Medulla oblongata (tissue), 1 donor: ENCODE measurements around the gene POMGNT1.

Experiments
- DNase-seq: peaks from one replicate; pipeline ENCODE4 v3.0.0-alpha.2; 2015; ENCODE audit errors: extremely low spot score

Gene POMGNT1

DNA sequence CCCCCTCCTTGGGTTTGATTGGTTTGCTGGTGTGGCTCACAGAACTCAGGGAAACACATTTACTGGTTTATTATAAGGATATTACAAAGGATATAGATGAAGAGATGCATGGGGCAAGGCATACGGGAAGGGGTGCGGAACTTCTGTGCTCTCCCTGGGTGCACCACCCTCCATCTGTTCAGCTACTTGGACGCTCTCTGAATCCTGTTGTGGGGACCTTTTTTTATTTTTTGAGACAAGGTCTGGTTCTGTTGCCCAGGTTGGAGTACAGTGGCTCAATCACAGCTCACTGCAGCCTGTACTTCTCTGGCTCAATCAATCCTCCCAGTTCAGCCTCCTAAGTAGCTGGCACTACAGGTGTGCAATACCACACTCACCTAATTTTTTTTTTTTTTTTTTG lies 12.3 kb upstream of the POMGNT1 start:
- no peak for DNase-seq

DNA sequence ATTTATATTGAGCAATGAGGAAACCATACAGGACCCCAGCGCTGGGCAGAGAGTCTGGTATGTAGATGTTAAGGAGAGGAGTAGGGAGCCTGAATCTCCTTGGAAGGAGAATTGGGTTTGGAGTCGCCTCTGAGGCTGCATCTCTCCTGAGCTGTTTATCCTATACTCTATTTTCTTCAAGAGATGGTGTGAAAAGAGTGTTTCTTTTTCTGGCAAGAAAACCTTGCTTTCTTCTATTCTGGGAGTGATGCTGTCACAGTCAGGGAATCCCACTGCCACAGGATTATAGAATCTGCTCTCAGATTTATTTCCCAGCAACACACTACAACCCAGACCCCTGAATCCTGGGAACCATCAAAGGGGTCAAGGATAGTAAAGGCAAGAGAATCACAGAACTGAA lies 8.2 kb upstream of the POMGNT1 start:
- no peak for DNase-seq

DNA sequence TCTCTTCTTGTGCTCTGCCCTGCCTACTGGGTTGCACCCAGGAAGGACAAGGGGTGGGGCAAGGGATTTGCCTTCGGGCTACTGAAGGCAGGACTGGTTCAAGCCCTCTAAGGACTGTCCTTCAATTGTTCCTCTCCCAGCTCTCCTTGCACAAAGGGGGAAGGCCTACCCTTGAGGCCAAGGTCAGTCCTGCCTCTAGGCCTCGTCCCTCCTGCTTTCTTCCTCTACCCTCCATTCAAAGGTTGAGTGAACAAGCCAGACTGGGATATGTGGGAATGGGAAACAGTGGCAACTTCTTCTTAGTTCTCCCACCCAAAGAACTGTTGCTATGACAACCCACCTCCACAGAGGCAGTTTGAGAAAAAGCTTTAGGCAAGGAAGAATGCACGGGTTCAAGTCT lies 7.6 kb upstream of the POMGNT1 start:
- DNase-seq, result no peak

DNA sequence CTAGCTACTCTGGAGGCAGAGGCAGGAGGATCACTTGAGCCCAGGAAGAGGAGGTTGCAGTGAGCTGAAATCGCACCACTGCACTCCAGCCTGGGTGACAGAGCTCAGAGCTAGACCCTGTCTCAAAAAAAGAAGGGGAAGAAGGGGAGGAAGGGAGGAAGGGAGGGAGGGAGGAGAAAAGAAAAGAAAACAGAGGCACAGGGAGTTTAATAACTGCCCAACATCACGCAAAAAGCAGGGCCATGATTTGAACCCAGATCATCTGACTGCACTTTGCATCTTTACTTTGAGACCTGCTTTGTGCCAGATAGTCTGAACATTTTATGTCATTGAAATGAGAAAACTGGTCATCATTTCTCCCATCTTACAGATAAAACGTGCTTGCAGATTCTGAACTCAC lies 6.9 kb upstream of the POMGNT1 start:
- no peak for DNase-seq

DNA sequence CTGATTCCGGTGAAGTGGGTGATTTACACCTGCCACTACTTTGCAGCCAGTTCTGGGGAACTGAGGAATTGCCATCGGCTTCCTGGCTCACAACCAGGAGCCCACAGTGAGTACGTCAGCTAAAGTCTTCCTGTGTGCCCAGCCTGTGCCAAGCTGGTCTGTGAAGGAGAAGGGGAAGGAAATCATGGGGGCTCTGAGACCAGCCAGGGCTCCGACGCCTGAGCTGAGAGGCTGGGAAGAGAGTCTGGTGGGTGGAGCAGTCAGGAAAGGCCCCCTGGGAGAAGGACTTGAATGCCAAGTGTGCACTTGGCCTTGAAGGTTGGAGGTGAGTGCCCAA lies 6.1 kb upstream of the POMGNT1 start:
- peak; percentile 75 for DNase-seq

DNA sequence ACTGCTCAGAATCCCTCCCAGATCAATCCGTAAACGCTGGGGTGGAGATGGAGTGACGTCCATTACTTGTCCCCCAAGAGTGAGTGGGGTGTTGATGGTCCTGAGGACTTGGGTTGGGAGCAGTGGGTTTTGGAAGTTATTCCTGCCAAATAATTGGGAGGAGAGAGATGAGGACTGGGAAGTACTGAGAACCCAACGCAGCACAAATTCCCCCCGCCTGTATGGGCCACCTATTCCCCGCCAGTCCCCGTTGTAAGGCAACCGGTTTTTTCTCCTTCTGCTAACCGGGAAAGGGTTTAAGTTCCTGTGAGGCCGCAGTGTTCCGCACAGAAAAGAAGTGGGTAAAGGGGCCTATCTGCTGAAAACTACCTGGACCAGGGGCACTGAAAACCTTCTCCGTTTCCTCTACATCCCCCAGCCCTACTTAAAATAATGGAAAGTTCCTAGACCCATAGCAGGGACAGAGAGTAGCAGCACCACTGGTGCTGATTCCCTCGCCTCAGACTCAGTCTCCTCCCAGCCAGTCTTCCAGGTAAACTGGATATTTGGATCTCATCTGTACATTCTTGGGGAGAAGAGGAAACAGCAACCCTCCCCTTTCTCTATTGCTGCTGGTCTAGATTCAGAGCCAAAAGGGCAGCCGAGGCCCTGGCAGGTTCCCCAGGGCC lies 5.6 kb upstream of the POMGNT1 start:
- no peak for DNase-seq

DNA sequence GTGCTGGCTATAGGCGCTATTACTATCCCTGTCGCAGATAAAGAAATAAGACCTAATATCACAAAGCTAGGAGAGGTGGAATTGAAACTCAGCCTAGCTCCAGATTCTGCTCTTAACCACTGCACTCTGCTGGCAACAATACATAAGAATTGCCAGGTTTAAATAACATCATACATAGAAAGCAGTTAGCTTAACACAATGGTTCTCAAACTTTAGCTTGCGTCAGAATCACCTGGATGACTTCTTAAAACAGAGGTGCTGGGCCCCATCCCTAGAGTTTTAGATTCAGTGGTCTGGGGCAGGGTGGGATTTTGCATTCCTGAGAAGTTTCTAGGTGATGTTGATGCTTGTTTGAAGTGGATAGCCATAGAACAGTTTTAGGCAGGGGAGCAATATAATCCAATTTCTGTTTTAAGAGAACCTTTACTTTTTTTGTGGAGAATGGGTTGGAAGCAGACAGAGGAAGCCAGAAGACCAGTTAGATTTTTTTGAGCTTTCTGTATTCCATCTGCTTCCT lies 1.1 kb upstream of the POMGNT1 start:
- DNase-seq, result no peak

DNA sequence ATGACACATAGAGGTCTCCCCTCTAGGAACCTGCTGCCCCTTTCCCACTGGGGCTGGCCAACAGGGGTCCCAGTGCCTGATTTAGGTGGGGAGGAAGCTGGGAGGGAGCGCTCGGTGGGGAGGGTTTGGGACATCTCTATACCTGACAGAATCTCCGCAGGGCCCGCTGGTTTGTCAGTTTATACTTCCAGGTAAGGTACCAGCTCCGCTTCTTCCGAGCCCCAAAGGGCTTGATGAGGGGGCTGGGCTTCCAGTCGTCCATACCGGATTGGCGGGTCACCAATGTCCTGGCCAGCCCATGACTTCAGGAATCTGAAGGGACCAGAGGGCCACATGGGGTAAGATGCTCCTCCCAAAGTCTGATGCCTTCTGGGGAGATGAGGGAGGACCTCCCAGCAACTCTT lies 672 bp downstream of the POMGNT1 start:
- no peak for DNase-seq

DNA sequence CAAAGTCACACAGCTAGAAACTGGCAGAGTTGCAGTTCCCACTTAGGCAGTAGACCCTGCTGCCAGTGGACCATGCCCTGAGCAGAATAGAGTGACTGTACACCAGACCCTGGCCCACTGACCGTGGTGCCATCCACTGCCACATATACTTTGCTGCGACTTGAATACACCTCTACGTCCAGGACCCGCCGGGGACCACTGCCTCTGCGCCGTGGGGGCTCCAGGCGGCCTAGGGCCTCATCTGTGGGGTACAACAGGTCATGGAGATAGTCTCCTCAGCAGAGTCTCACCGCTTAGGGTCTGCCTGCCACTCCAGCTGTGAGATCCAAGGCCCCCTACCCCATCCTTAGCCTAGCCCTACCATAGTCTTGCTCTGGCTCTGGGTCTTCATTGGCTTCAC lies 1.6 kb downstream of the POMGNT1 start:
- DNase-seq, result no peak

DNA sequence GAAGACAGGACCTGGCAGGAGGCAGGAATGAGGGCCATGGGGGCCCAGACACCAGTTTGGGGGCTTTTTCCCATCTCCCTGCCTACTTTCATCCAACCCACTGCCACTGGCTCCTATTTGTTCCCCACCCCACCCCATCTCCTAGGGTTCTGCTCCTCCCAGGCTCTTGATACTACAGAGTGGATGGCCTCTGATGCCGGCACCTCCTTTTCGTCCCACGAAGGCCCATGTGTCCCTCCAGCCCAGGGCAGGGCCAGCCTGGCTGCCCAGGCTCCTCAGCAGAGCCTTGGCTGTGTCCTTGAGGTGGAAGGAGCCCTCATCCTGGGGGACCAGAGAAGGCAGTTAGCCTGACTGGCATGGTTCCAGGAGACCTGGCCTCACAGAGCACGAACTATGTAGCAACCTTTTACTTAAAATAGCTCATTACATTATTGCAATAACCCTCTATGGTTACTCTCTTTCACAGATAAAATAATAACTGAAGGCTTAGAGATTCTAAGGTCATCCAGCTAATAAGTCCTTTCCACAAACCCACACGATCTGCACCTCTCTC lies 3.5 kb downstream of the POMGNT1 start:
- DNase-seq, result no peak

DNA sequence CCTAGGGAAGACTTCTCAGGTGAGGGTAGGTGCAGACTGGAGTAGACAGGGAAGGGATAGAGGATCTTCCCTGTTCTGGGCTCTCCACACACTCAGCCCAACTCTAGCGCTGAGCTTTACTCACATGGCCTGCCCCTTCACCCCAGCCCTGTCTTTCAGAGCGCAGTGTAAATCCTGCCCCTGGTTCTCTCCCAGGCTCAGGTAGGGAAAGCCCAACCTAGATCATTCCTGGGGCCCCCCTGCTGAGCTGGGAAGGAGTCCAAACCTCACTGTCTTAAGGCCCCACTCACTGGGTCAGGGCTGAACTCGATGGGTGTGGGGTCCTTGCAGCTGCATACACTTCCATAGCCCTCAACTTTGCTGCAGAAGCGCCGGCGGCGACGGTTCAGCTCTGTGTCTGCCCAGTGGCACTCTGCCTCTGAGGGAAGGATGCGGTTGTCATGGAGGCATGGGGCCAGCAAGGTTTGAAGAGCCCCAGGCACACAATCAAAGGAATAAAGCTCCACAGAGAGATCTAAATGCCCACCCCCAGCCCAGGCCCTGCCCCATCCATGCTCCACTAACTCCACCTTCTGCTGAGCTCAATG lies 4.2 kb downstream of the POMGNT1 start:
- no peak for DNase-seq

DNA sequence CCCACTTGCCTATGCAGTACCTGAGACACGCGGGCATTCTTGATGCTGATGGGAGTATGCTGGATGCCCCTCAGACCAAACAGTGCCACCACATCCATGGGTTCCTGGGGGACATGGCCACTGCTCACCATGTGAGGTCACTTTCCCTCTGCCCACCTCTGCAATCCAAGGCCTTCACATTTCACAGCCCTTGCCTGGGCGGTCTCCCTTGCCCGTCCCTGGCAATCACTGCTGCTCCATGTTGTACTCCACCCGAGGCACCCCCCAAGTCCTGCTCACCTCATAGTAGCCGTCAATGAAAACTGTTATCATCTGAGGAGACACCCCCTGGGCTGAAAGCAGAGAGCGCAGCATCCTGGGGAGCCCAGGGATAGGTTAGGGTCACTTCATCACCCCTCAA lies 4.9 kb downstream of the POMGNT1 start:
- DNase-seq, result no peak

DNA sequence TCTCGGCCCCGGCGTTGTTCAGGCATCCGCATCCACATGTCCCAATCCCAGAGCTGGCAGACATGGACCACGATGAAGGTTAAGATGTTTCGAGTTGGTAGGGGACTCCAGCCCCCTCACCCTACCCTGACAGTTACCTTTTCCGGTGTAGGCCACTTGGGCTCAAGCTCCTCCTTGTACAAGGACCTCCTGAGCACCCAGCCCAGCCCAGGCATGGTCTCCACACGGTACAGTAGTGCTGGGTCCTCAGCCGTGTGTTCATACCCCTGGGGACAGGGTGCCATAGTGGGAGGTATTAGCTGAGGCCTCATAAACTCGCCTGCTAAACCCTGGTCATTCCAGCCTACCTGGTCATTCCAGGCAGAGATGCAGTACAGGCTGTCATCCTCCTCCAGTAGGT lies 6.1 kb downstream of the POMGNT1 start:
- no peak for DNase-seq

DNA sequence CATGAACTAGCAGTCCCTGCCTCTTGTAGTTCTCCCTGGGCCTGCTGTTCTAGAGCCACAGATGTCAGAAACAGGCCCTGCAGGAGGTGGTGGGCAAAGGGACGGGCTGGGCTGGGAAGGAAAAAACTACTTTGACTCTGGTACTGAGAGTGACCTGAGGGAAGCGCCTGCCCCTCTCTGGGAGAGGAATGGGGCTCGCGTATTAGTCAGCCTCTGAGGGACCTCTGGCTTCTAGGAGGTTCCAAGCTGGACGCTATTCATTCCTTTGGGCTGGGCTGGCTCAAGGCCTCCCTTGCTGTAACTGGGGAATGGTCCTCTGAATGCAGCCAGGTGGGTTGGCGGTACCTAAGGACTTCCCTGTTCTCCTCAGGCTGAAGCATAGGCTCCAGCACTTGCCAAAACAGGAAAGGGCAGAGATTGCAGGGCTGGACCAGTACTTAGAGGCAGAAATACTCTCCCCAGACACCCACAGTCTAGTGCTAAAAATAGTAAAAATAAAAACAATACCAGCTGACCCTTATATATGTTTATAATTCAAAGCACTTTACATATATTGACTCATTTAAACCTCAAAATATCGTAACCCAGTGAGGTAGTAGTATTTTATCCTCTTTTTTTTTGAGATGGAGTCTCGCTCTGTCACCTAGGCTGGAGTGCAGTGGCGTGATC lies 7.1 kb downstream of the POMGNT1 start:
- no peak for DNase-seq

DNA sequence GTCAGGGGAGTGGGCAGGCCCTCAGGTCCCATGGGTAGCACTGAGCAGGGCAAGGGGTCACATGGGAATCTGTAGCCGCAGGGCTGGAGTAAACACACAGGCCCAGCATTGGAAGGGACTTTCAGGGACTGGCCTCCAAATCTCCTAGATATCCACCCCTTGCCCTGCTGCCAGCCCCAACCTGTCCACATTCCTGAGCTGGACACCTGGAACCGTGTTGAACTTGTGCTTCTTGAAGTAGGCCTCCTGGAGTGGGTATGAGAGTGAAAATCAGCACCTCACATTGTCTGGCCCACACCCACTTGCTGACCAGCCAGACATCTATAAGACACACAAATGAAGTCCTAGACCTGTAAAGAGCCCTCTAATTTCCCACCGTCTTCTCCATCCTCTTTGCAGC lies 7.7 kb downstream of the POMGNT1 start:
- DNase-seq, result no peak

DNA sequence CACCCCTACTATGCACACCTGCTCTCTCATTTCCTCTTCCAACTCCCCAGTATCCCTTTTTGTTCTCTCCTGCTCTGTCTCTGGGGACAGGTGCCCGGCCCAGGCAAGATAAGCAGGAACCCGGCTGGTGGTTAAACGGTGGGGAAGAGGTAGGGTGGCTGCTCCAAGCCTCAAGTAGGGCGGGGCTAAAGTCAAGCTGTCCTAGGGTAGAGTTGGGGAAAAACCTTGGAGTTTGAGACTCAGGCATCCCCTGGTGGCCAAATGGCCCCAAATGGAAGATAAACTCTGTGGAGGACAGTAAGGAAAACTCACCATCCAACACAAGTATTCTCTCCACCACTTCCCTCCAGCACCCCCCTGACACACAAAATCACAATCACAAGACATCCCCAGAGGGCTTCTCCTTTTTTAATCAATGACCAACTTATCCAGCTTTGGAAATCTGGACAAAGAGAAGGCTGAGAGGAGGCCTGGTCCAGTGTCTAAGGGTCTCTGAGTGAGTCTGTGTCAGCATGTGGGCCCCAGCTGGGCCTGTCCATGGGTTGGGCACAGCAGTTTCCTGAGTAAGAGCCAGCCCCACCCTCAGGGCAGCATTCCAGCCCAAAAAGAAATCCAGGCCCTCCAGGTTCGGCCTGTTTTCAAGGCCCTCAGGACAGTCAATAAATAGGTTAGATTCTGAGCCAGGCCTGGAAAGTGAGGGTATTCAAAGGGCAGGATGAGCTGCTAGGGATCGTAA lies 9.8 kb downstream of the POMGNT1 start:
- DNase-seq, result no peak

DNA sequence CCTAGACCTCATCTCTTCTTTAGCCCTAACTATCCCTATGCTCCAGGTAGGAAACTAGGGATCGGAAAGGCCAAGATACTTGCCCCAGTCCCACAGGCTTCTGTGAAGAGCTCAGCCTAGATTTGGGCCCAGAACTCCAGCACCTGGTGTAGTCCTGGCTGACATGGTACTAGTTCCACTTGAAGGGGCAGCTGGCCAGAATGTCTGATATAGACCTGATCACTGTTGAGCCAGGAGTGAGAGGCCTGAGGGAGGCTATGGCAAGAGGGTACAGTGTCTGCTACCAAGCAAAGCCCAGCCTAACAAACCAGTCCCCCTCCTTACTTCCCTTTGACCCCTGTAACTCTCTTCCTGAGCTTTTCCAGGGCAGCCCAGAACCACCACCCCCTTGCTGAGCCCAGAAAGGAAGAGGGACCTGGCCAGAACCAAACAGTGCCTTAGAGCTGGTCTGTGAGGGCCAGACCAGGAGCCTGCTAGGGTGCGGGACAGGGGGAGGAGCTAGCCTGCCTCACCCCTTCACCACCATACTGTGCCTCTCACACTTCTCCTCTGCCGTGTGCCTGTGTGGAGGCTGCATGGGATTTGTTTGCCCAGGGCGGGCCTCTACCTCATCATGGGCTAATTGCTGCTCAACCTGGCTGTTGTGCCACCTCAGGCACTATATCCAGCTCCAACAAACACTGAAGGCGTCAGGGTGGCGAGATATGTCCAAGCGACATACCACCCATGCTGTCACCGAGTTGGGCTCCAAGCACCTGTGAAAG lies 10.9 kb downstream of the POMGNT1 start:
- DNase-seq, result no peak

DNA sequence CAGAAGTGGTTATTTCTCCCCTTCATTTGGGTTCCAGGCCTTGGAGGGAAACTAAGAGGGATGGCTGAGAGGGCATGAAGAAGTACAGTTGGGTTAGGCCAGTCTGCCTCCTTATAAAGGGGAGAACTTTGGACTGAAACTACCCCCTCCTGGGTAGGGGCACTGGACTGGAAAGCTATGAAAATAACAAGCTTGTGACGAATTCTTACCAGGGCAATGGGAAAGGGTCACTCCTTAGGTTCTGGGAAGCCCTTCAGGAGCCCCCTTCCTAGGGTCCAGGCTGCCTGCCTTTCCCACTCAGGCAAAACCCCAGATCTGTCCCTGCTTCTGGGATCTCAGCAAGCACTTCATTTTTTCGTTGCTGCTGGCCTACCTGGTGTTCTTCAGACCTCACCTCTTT lies 12.2 kb downstream of the POMGNT1 start:
- no peak for DNase-seq

DNA sequence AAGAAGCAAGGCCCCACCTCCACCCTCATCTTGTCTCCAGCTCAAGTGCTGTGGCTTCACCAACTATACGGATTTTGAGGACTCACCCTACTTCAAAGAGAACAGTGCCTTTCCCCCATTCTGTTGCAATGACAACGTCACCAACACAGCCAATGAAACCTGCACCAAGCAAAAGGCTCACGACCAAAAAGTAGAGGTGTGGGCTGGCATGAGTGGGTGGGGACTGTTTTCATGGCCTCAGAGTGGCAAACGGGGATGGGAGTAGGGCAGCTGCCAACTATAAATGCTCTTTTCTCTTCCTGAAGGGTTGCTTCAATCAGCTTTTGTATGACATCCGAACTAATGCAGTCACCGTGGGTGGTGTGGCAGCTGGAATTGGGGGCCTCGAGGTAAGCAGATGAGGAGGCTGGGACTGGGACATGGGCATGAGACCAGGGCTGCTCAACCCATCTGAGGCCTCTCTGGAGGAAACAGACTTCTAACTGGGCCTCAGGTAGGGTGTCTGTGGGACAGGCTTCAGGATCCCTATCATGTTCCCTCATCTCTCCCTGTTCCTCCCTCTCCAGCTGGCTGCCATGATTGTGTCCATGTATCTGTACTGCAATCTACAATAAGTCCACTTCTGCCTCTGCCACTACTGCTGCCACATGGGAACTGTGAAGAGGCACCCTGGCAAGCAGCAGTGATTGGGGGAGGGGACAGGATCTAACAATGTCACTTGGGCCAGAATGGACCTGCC lies 13.1 kb downstream of the POMGNT1 start:
- no peak for DNase-seq

DNA sequence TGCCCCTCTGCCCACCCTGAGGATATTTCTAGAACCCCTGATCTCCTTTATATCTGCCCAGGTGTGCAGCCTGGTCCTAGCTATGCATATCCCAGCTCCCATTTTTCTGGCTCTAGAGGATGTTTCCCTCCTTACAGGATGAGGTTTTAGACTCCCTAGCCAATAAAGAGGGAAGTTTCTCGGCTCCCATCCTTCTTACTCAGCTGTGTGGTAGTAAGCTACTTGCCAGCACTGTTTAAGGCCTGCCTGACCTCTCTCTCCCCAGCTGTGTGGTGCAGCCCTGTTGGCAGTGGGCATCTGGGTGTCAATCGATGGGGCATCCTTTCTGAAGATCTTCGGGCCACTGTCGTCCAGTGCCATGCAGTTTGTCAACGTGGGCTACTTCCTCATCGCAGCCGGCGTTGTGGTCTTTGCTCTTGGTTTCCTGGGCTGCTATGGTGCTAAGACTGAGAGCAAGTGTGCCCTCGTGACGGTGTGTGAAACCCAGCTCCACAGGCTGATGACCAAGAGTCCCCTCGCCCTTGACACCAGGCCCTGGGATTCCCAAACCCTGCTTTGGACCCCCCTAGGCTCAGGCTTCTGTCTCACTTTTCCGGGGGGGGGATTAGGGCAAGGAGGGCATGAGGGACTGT lies 14.2 kb downstream of the POMGNT1 start:
- DNase-seq, result peak; percentile 61
